Liver (tissue), 3 donors: Measurements from ENCODE around the gene EFHB.
A peak's percentile ranks its signal among the peaks of the same experiment; 100 is the strongest.

Experiments used
- EGR1 ChIP-seq, 2 donors: IDR thresholded peaks; 2 replicates each; pipeline ENCODE4 v1.6.1; 2016 to 2018; ENCODE audit warnings: antibody characterized with exemption in 2 of 2, low read depth in 2 of 2
- GABPA ChIP-seq, 2 donors: IDR thresholded peaks in 1 of 2; conservative IDR thresholded peaks in 1 of 2; 2 replicates each; pipeline ENCODE4 v1.6.1; 2016; ENCODE audit warnings: antibody characterized with exemption in 2 of 2, mild to moderate bottlenecking in 1 of 2, moderate library complexity in 1 of 2
- HNF4A ChIP-seq, 2 donors: conservative IDR thresholded peaks; 2 replicates each; pipeline ENCODE4 v1.6.1; 2016; ENCODE audit warnings: antibody characterized with exemption in 2 of 2, mild to moderate bottlenecking in 2 of 2
- HNF4G ChIP-seq: IDR thresholded peaks from 2 replicates; pipeline ENCODE4 v1.6.1; 2016; ENCODE audit warnings: antibody characterized with exemption
- JUND ChIP-seq, 2 donors: IDR thresholded peaks; 2 replicates each; pipeline ENCODE4 v1.6.1; 2016; ENCODE audit warnings: antibody characterized with exemption in 2 of 2
- MAX ChIP-seq: IDR thresholded peaks from 2 replicates; pipeline ENCODE4 v1.6.1; 2016; ENCODE audit warnings: antibody characterized with exemption
- NR2F2 ChIP-seq: IDR thresholded peaks from 2 replicates; pipeline ENCODE4 v1.6.1; 2016; ENCODE audit warnings: antibody characterized with exemption
- RAD21 ChIP-seq, 2 donors: IDR thresholded peaks; 2 replicates each; pipeline ENCODE4 v1.6.1; 2016; ENCODE audit warnings: antibody characterized with exemption in 2 of 2, mild to moderate bottlenecking in 2 of 2
- RXRA ChIP-seq, 2 donors: IDR thresholded peaks; 2 replicates each; pipeline ENCODE4 v1.6.1; 2017 to 2018; ENCODE audit warnings: antibody characterized with exemption in 2 of 2, mild to moderate bottlenecking in 1 of 2
- SP1 ChIP-seq: IDR thresholded peaks from 2 replicates; pipeline ENCODE4 v1.6.1; 2018; ENCODE audit warnings: antibody characterized with exemption, mild to moderate bottlenecking
- TAF1 ChIP-seq: conservative IDR thresholded peaks from 2 replicates; pipeline ENCODE4 v1.6.1; 2016; ENCODE audit warnings: antibody characterized with exemption, mild to moderate bottlenecking
- YY1 ChIP-seq: IDR thresholded peaks from 2 replicates; pipeline ENCODE4 v1.6.1; 2016; ENCODE audit warnings: antibody characterized with exemption, mild to moderate bottlenecking
- TF ChIP-seq, protein P1 (sequence below): fragments of 150-350 bp; IDR thresholded peaks from 2 replicates; pipeline ENCODE4 v1.5.1; 2017; ENCODE audit warnings: improper control_type of control experiment, low read depth, low read length; ENCODE audit not compliant: missing input control
- TF ChIP-seq, protein P2 (sequence below): IDR thresholded peaks from 2 replicates; pipeline ENCODE4 v1.6.1; 2016; ENCODE audit warnings: antibody characterized with exemption
- donor health status: healthy.
- donor health status: healthy.

DNA sequence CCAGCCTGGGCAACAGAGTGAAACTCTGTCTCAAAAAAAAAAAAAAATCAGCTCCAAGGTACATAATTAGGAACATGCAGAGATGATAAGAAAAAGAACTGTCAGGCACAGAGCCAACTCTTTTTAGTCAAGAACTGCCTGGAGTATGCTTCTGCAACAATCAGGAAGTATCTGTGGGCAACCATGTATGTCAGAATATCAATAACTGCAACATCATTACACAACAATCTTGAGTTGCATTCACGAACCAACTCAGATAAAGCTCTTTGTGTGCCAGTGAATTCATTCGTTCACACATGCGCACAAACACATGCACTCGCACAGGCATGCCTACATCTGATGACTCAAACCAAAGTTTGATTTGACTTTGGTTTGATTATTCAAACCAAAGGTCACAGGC, 32.1 kb downstream of the EFHB start:
- no peak for TF ChIP-seq RAD21 (IDR thresholded peaks at IDR 0.05)
- TF ChIP-seq, protein P1, sequence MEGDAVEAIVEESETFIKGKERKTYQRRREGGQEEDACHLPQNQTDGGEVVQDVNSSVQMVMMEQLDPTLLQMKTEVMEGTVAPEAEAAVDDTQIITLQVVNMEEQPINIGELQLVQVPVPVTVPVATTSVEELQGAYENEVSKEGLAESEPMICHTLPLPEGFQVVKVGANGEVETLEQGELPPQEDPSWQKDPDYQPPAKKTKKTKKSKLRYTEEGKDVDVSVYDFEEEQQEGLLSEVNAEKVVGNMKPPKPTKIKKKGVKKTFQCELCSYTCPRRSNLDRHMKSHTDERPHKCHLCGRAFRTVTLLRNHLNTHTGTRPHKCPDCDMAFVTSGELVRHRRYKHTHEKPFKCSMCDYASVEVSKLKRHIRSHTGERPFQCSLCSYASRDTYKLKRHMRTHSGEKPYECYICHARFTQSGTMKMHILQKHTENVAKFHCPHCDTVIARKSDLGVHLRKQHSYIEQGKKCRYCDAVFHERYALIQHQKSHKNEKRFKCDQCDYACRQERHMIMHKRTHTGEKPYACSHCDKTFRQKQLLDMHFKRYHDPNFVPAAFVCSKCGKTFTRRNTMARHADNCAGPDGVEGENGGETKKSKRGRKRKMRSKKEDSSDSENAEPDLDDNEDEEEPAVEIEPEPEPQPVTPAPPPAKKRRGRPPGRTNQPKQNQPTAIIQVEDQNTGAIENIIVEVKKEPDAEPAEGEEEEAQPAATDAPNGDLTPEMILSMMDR, result no peak
- TF ChIP-seq HNF4G, result no peak
- no peak for TF ChIP-seq TAF1
- no peak for TF ChIP-seq GABPA (IDR thresholded peaks at IDR 0.05 in 1 of 2, conservative IDR thresholded peaks at IDR 0.05 in 1 of 2)
- TF ChIP-seq MAX, result no peak
- TF ChIP-seq JUND (IDR thresholded peaks at IDR 0.05), result peak in 1 of 2 donors; percentile 43
- peak in 1 of 2 donors; percentile 57 for TF ChIP-seq RXRA (IDR thresholded peaks at IDR 0.05)
- no peak for TF ChIP-seq NR2F2
- no peak for TF ChIP-seq SP1
- TF ChIP-seq EGR1 (IDR thresholded peaks at IDR 0.05; ENCODE audit: low read depth in 2 of 2), result no peak
- peak; percentile 25 for TF ChIP-seq YY1
- TF ChIP-seq, protein P2, sequence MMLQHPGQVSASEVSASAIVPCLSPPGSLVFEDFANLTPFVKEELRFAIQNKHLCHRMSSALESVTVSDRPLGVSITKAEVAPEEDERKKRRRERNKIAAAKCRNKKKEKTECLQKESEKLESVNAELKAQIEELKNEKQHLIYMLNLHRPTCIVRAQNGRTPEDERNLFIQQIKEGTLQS, result no peak
- peak in 1 of 2 donors; percentile 36 for TF ChIP-seq HNF4A (conservative IDR thresholded peaks at IDR 0.05)
